ENCODE data around the gene MOB3B.
"Not testable (repeated sequence)": the region's sequence is repeated elsewhere in the genome, so short reads cannot be mapped to it uniquely, and the experiment has no call there.

The MOB3B gene

GRCh38 chr9:27453860-27454553, 75.6 kb downstream of the MOB3B start:
- Mint-ChIP-seq H3K4me3 (no peak overlapping the region), H3K36me3 (ENCODE audit: low read depth) (peaks cover 54% of the 10 kb centered on the region), H3K27me3 (ENCODE audit: low read depth, poor library complexity) (no peaks in the 10 kb centered on the region), H3K27ac (no peak overlapping the region), H3K4me1 (peaks cover 54% of the 10 kb centered on the region), H3K9me3 (peaks cover 4% of the 10 kb centered on the region)
- DNase-seq = no peak
- TF ChIP-seq, protein P1, sequence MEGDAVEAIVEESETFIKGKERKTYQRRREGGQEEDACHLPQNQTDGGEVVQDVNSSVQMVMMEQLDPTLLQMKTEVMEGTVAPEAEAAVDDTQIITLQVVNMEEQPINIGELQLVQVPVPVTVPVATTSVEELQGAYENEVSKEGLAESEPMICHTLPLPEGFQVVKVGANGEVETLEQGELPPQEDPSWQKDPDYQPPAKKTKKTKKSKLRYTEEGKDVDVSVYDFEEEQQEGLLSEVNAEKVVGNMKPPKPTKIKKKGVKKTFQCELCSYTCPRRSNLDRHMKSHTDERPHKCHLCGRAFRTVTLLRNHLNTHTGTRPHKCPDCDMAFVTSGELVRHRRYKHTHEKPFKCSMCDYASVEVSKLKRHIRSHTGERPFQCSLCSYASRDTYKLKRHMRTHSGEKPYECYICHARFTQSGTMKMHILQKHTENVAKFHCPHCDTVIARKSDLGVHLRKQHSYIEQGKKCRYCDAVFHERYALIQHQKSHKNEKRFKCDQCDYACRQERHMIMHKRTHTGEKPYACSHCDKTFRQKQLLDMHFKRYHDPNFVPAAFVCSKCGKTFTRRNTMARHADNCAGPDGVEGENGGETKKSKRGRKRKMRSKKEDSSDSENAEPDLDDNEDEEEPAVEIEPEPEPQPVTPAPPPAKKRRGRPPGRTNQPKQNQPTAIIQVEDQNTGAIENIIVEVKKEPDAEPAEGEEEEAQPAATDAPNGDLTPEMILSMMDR (IDR thresholded peaks at IDR 0.05) = no peak

DNA sequence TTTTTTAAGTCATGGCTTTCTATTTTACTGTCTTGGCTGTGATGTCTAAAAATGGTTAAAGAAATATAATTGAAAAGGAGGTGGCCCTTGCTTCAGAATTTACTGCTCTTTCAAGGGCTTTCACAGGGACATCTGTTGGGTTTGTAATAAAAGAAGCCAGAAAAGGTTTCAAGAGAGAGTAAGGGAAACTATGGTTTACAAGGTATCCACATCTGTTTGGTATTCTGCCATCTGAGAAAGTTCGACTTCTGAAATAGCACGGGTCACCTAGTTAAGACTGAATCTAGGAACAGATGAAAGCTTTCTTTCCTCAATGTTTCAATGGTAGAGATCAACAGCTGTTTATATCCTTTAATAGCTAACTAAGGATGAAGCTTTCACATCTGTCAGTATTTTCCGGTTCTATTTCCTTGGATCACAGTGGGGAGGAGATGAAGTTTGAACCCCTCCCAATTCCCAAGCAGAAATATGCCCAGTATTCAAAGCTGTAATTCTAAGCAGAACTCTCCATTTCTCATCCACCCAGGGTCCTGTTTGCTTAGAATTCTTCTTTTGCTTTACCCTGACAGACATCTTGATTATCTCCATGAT, 78.3 kb downstream of the MOB3B start:
- no peaks in the 10 kb centered on the region for H3K27me3 Mint-ChIP-seq (ENCODE audit: low read depth, poor library complexity)
- TF ChIP-seq, protein P1 (IDR thresholded peaks at IDR 0.05) = no peak
- peak overlapping the region; percentile 81 for H3K27ac Mint-ChIP-seq
- peaks cover 4% of the 10 kb centered on the region for H3K9me3 Mint-ChIP-seq
- peaks cover 67% of the 10 kb centered on the region for H3K36me3 Mint-ChIP-seq (ENCODE audit: low read depth)
- H3K4me1 Mint-ChIP-seq = peaks cover 65% of the 10 kb centered on the region
- no peak for DNase-seq
- H3K4me3 Mint-ChIP-seq = peak overlapping the region; percentile 11

GRCh38 chr9:27450752-27451151, 78.9 kb downstream of the MOB3B start:
- no peak for DNase-seq
- Mint-ChIP-seq H3K27ac (peak overlapping the region; percentile 81), H3K9me3 (peaks cover 4% of the 10 kb centered on the region), H3K36me3 (ENCODE audit: low read depth) (peaks cover 61% of the 10 kb centered on the region), H3K4me3 (no peak overlapping the region), H3K4me1 (peaks cover 67% of the 10 kb centered on the region), H3K27me3 (ENCODE audit: low read depth, poor library complexity) (no peaks in the 10 kb centered on the region)
- TF ChIP-seq, protein P1 (IDR thresholded peaks at IDR 0.05) = no peak

DNA sequence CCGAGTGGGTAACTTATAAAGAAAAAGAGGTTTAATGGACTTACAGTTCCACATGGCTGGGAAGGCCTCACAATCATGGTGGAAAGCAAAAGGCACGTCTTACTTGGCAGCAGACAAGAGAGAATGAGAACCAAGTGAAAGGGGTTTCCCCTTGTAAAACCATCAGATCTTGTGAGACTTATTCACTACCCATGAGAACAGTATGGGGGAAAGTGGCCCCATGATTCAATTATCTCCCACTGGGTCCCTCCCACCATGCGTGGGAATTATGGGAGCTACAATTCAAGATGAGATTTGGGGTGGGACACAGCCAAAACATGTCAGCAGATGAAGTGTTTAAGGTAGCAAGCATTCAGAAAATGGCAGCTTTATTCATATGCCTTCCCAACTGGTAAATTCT, 81.3 kb downstream of the MOB3B start:
- Mint-ChIP-seq H3K27ac (peak overlapping the region; percentile 60), H3K36me3 (ENCODE audit: low read depth) (peaks cover 47% of the 10 kb centered on the region), H3K4me1 (peaks cover 77% of the 10 kb centered on the region)
- not testable (repeated sequence) for H3K27me3 Mint-ChIP-seq (ENCODE audit: low read depth, poor library complexity); H3K9me3 Mint-ChIP-seq; H3K4me3 Mint-ChIP-seq; DNase-seq

- H3K9me3 Mint-ChIP-seq = peaks cover 12% of the 10 kb centered on the region
- no peak overlapping the region for H3K4me3 Mint-ChIP-seq
- peaks cover 85% of the 10 kb centered on the region for H3K4me1 Mint-ChIP-seq
- H3K27ac Mint-ChIP-seq = peak overlapping the region; percentile 79
- peaks cover 47% of the 10 kb centered on the region for H3K36me3 Mint-ChIP-seq (ENCODE audit: low read depth)
- DNase-seq = no peak
- peaks cover 5% of the 10 kb centered on the region for H3K27me3 Mint-ChIP-seq (ENCODE audit: low read depth, poor library complexity)
- TF ChIP-seq, protein P1 (IDR thresholded peaks at IDR 0.05) = no peak
Observed at GRCh38 chr9:27447031-27447683, 82.5 kb downstream of the MOB3B start.

- no peak overlapping the region for H3K4me3 Mint-ChIP-seq
Observed at GRCh38 chr9:27445688-27446087, 83.9 kb downstream of the MOB3B start.

More at GRCh38 chr9:27445688-27446087, 83.9 kb downstream of the MOB3B start:
- Mint-ChIP-seq H3K36me3 (ENCODE audit: low read depth) (peaks cover 44% of the 10 kb centered on the region), H3K27ac (no peak overlapping the region), H3K9me3 (peaks cover 18% of the 10 kb centered on the region), H3K4me1 (peaks cover 85% of the 10 kb centered on the region), H3K27me3 (ENCODE audit: low read depth, poor library complexity) (peaks cover 6% of the 10 kb centered on the region)
- TF ChIP-seq, protein P1 (IDR thresholded peaks at IDR 0.05) = no peak
- DNase-seq = no peak

All from nephron progenitor cell (in vitro differentiated cells).